Fibroblast of the aortic adventitia (primary cell): ENCODE measurements around the gene ZFHX3. TPM values are rescaled to one million over a fixed set of nuclear protein-coding genes. Genes with fewer than 3 reads are reported as not detected.

Source experiments
- DNase-seq: peaks from one replicate; pipeline ENCODE4 v3.0.0-alpha.2; 2010; ENCODE audit warnings: low read depth
- H3K4me3 ChIP-seq: 2 replicates; pipeline ENCODE4 v1.5.1; 2011; ENCODE audit warnings: low read depth, mild to moderate bottlenecking, control low read depth, low read length, moderate library complexity
- CTCF ChIP-seq: IDR thresholded peaks from 2 replicates; pipeline ENCODE4 v1.5.1; 2011; ENCODE audit warnings: mild to moderate bottlenecking, low read length, control low read depth, inconsistent platforms; ENCODE audit not compliant: insufficient read depth
- total RNA-seq: library from RNA; depleted of rRNA; stranded (reverse); fragments of >200 nt; gene quantifications from 2 replicates; pipeline ENCODE4 v1.2.3, GENCODE V29; 2012; ENCODE audit warnings: low replicate concordance

ZFHX3 gene
- total RNA-seq, 1 donor: 8.1 TPM

- no peak overlapping the region for H3K4me3 ChIP-seq
- no peak for TF ChIP-seq CTCF
- DNase-seq: no peak
Observed at GRCh38 chr16:72889616-72890582, 158.0 kb downstream of the ZFHX3 start.

DNA sequence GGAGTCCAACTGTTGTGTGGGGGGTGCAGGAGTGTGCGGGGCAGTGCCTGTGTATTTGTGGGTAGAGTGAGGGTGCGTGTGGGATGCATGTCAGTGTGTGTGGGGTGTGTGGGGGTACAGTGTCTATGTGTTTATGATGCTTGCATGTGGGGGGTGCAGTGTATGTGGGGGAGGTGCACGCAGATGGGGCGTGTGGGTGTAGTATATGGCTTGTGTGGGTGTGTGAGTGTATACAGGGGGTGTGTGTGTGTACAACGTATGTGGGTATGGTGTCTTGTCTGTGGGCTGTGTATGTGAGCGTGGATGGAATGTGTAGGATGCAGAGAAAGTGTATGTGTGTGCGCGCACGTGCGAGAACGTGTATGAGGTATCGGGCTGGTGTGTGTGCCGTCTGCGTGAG is 160.4 kb downstream of the ZFHX3 start:
- no peak for DNase-seq
- no peak for TF ChIP-seq CTCF
- no peak overlapping the region for H3K4me3 ChIP-seq

DNA sequence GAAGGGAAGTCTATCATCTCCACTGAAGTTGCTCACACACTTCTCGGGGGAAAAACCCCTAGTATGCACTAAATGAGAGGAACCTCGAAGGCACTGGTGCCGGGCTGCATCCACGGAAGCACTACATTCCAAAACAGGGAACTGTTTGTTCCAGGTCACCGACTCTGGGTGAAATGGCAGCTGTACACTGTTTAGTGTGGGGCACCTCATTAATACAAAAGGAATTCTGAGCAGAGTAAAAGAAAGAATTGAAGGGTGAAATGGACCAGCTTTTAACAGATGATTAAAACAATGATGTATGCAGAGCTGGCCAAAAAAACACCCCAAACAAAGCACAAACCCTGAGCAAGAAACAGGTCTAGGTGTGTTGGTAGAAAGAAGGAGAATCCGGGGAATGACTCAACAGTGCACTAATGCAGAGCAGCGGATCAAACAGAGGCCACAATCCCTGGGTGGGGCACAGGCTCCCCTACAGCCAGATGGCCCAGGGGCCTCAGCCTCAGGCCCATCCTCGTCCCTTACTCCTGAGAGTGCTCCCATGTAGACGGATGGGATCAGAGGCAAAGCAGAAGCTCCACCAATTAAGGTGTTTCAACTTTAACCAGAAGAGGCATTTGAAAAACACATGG is 161.5 kb downstream of the ZFHX3 start:
- H3K4me3 ChIP-seq: no peak overlapping the region
- no peak for TF ChIP-seq CTCF
- no peak for DNase-seq

DNA sequence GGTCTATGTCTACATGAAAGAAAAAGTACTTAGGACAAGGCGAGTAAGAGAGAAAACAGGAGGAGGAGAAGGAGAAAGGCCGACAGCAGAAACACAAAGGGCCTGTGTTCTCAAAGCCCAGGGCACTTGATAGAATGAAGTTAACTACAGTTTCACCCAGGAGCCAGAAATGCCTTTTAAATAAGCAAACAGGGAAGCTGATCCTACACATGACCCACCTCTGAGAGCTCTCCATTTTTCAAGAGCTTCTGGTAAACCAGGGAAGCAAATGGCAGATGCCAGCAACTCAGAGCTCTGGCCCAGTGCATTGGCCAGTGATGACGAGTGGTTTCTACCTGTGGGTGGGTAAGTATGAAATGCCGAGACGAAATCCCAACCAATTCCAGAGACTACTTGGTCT is 163.4 kb downstream of the ZFHX3 start:
- H3K4me3 ChIP-seq: no peak overlapping the region
- no peak for DNase-seq

DNA sequence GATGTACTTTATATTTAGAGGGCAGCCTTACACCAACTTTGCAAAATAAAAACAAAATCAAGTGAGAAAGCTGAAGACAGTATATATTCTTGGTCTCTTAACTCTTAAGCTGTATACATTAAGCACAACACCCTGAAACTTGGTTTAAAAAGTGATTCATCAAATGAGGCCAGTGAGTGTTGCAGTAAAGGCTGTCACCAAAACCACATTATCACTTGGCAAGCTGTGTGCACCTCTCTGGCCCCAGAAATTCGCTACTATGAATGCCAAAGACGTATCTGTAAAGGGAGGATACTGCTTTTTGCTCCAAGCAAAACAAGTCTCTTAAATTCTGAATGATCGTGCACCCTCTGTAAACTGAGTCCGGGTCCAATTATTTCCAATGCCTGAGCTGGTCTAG is 163.9 kb downstream of the ZFHX3 start:
- H3K4me3 ChIP-seq: no peak overlapping the region
- TF ChIP-seq CTCF: no peak
- peak; percentile 67 for DNase-seq

More for the DNA sequence above, 163.4 kb downstream of the ZFHX3 start:
- no peak for TF ChIP-seq CTCF

DNA sequence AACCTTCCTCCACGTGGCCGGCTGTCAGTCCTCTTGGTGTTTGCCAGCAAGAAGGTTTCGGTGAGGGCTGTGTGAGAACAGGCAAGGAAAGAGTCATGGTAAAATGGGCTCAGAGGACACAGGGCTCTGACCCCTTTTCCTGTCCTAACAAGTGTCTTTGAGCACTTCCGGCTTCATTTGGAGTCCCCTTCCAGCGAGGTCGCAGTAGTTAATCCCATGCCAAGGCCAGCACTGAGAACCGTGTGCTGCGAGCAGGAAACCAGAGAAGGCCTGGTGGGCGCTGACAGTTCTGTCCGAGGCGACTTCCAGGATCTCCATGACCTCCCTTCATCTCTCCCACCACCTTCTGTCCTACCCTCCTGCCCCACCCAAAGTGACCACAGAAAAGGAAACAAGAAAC is 168.1 kb downstream of the ZFHX3 start:
- DNase-seq: no peak
- no peak overlapping the region for H3K4me3 ChIP-seq
- TF ChIP-seq CTCF: no peak
